Neural cell (in vitro differentiated cells): Measurements from ENCODE around the gene TRPM2. TPM values are rescaled to one million over a fixed set of nuclear protein-coding genes. Genes with fewer than 3 reads are reported as not detected.

Source experiments
- H2AFZ ChIP-seq: fragments of 200-600, 300-800 bp; sonication (generic), shearing (Covaris generic); 2 replicates; pipeline ENCODE4 v1.6.0; 2014; ENCODE audit warnings: low read depth, mild to moderate bottlenecking, antibody characterized with exemption, low read length, moderate library complexity
- H3F3A ChIP-seq: fragments of 200-600 bp; shearing (Covaris generic); 2 replicates; pipeline ENCODE4 v1.6.1; 2016; ENCODE audit warnings: mild to moderate bottlenecking, moderate library complexity, mixed read lengths, antibody characterized with exemption, low read length; ENCODE audit not compliant: insufficient read depth, poor library complexity, severe bottlenecking
- H3K27ac ChIP-seq: fragments of 200-600, 300-800 bp; sonication (generic), shearing (Covaris generic); 2 replicates; pipeline ENCODE4 v1.5.1; 2014; ENCODE audit warnings: mild to moderate bottlenecking, low read length, moderate library complexity
- H3K27me3 ChIP-seq: fragments of 300-800, 200-600 bp; sonication (generic), shearing (Covaris generic); 2 replicates; pipeline ENCODE4 v1.6.0; 2014; ENCODE audit warnings: mild to moderate bottlenecking, low read depth, low read length, moderate library complexity; ENCODE audit not compliant: insufficient read depth
- H3K36me3 ChIP-seq: fragments of 300-800, 200-600 bp; sonication (generic), shearing (Covaris generic); 2 replicates; pipeline ENCODE4 v1.5.1; 2014; ENCODE audit warnings: mild to moderate bottlenecking, antibody characterized with exemption, low read length, moderate library complexity; ENCODE audit not compliant: insufficient read depth
- H3K4me2 ChIP-seq: fragments of 300-800, 200-600 bp; sonication (generic), shearing (Covaris generic); 2 replicates; pipeline ENCODE4 v1.6.0; 2014; ENCODE audit warnings: mild to moderate bottlenecking, low read length
- H3K4me3 ChIP-seq: fragments of 300-800, 200-600 bp; sonication (generic), shearing (Covaris generic); 2 replicates; pipeline ENCODE4 v1.5.1; 2014; ENCODE audit warnings: mild to moderate bottlenecking, low read length, moderate library complexity
- H3K79me2 ChIP-seq: fragments of 200-600 bp; shearing (Covaris generic); replicated peaks from 2 replicates; pipeline ENCODE4 v1.6.0; 2014; ENCODE audit warnings: mild to moderate bottlenecking, low read length, moderate library complexity; ENCODE audit not compliant: insufficient read depth
- H3K9ac ChIP-seq: fragments of 300-800, 200-600 bp; sonication (generic), shearing (Covaris generic); 2 replicates; pipeline ENCODE4 v1.6.1; 2016; ENCODE audit warnings: mild to moderate bottlenecking, low read length, mixed read lengths
- H3K9me2 ChIP-seq: fragments of 200-600 bp; shearing (Covaris generic); 2 replicates; pipeline ENCODE4 v1.6.1; 2016; ENCODE audit warnings: mild to moderate bottlenecking, low read length, mixed read lengths; ENCODE audit not compliant: insufficient read depth
- H3K9me3 ChIP-seq: fragments of 200-600, 300-800 bp; sonication (generic), shearing (Covaris generic); 2 replicates; pipeline ENCODE4 v1.6.1; 2016; ENCODE audit warnings: mild to moderate bottlenecking, mixed run types, low read length, moderate library complexity, mixed read lengths
- H4K20me1 ChIP-seq: fragments of 200-600 bp; shearing (Covaris generic); 2 replicates; pipeline ENCODE4 v1.6.1; 2016; ENCODE audit warnings: mild to moderate bottlenecking, mixed run types; ENCODE audit not compliant: insufficient read depth
- CTCF ChIP-seq: fragments of 450-650 bp; IDR thresholded peaks from 2 replicates; pipeline ENCODE4 v1.5.1; 2014; ENCODE audit warnings: antibody characterized with exemption, mild to moderate bottlenecking, moderate library complexity; ENCODE audit not compliant: poor library complexity, severe bottlenecking
- EP300 ChIP-seq: fragments of 450-650 bp; conservative IDR thresholded peaks from 2 replicates; pipeline ENCODE4 v1.6.1; 2014; ENCODE audit warnings: antibody characterized with exemption, mild to moderate bottlenecking, moderate library complexity; ENCODE audit not compliant: poor library complexity, severe bottlenecking
- EZH2 ChIP-seq: fragments of 200-600, 300-800 bp; shearing (Covaris generic), sonication (generic); IDR thresholded peaks from 2 replicates; pipeline ENCODE4 v1.6.1; 2014; ENCODE audit warnings: antibody characterized with exemption, low read length, borderline replicate concordance, mild to moderate bottlenecking; ENCODE audit not compliant: insufficient read depth, poor library complexity, severe bottlenecking
- MXI1 ChIP-seq: fragments of 450-650 bp; conservative IDR thresholded peaks from 2 replicates; pipeline ENCODE4 v1.6.1; 2014; ENCODE audit warnings: antibody characterized with exemption, mild to moderate bottlenecking; ENCODE audit not compliant: poor library complexity, severe bottlenecking
- POLR2AphosphoS5 ChIP-seq: IDR thresholded peaks from 2 replicates; pipeline ENCODE4 v1.6.1; 2012
- RAD21 ChIP-seq: fragments of 450-650 bp; conservative IDR thresholded peaks from 2 replicates; pipeline ENCODE4 v1.6.1; 2014; ENCODE audit warnings: antibody characterized with exemption, mild to moderate bottlenecking, moderate library complexity
- REST ChIP-seq: IDR thresholded peaks from 2 replicates; pipeline ENCODE4 v1.6.1; 2012; ENCODE audit warnings: borderline replicate concordance
- SMC3 ChIP-seq: fragments of 450-650 bp; conservative IDR thresholded peaks from 2 replicates; pipeline ENCODE4 v1.6.1; 2014; ENCODE audit warnings: antibody characterized with exemption, mild to moderate bottlenecking, moderate library complexity; ENCODE audit not compliant: poor library complexity
- TAF1 ChIP-seq: IDR thresholded peaks from 2 replicates; pipeline ENCODE4 v1.6.1; 2012; ENCODE audit warnings: low read depth
- polyA plus RNA-seq: library from polyadenylated mRNA; depleted of rRNA; stranded (reverse); fragments of >200 nt; gene quantifications from 2 replicates; pipeline ENCODE4 v1.2.3, GENCODE V29; 2014

TRPM2 gene
- polyA plus RNA-seq, 1 donor from 2014 or later = 0.14 TPM

- H3K9me2 ChIP-seq = no peaks in the 10 kb centered on the region
- H3K9ac ChIP-seq = no peak overlapping the region
- no peak overlapping the region for H2AFZ ChIP-seq
- H4K20me1 ChIP-seq = no peaks in the 10 kb centered on the region
- H3K9me3 ChIP-seq = no peaks in the 10 kb centered on the region
- H3K27me3 ChIP-seq = no peaks in the 10 kb centered on the region
- H3K36me3 ChIP-seq = no peaks in the 10 kb centered on the region
- H3K4me3 ChIP-seq = no peak overlapping the region
- H3K4me2 ChIP-seq = no peak overlapping the region
- TF ChIP-seq CTCF (no peak), MXI1 (no peak), POLR2AphosphoS5 (no peak), TAF1 (no peak), SMC3 (no peak), EZH2 (no peak), REST (no peak), RAD21 (no peak), EP300 (no peak)
- no peak overlapping the region for H3K27ac ChIP-seq
- no peaks in the 10 kb centered on the region for H3K79me2 ChIP-seq
- no peaks in the 10 kb centered on the region for H3F3A ChIP-seq
Observed at GRCh38 chr21:44327603-44327974, 25.8 kb upstream of the TRPM2 start.

- TF ChIP-seq REST (no peak), EZH2 (no peak), MXI1 (no peak), SMC3 (no peak), EP300 (no peak), CTCF (no peak), TAF1 (no peak), POLR2AphosphoS5 (no peak), RAD21 (no peak)
- Histone ChIP-seq H3K79me2 (no peaks in the 10 kb centered on the region), H2AFZ (no peak overlapping the region), H3K9ac (no peak overlapping the region), H3F3A (no peaks in the 10 kb centered on the region), H3K4me2 (no peak overlapping the region), H3K4me3 (no peak overlapping the region), H3K27ac (no peak overlapping the region), H3K27me3 (no peaks in the 10 kb centered on the region), H3K9me3 (no peaks in the 10 kb centered on the region), H3K9me2 (no peaks in the 10 kb centered on the region), H4K20me1 (no peaks in the 10 kb centered on the region), H3K36me3 (no peaks in the 10 kb centered on the region)
Observed at GRCh38 chr21:44328242-44328895, 25.1 kb upstream of the TRPM2 start.
